Hepatic stellate cell (primary cell): ENCODE results near the gene HSPB7.
"Not testable (repeated sequence)": the region's sequence is repeated elsewhere in the genome, so short reads cannot be mapped to it uniquely, and the experiment has no call there.

Experiments used
- DNase-seq: peaks from one replicate; pipeline ENCODE4 v3.0.0; 2011; ENCODE audit warnings: low spot score

The HSPB7 gene

DNA sequence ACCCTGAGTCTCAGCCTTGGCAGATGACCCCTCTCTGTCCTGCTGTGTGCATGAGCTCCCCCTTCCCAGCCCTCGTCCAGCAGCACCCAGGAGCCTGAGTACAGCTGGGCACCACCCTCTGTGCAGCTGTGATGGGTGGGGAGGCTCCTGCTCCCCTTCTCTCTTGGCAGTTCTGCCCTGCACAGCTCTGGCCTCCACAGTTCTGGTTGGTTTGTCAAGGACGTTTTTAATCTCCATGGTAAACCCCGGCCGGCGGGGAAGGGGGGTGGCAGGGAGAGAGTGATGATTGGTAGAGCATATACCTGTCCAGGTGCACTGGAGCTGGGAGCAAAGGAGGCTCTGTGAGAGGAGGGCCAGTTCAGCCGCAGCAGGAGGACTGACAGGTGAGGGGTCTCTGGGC is 3.8 kb upstream of the HSPB7 start, which contains the start of gene CLCNKA:
Gene CLCNKA (plus strand): TSS at position 356 of the 400 bp plus-strand sequence. CDS start 584 bp downstream, outside the sequence.
- no peak for DNase-seq

DNA sequence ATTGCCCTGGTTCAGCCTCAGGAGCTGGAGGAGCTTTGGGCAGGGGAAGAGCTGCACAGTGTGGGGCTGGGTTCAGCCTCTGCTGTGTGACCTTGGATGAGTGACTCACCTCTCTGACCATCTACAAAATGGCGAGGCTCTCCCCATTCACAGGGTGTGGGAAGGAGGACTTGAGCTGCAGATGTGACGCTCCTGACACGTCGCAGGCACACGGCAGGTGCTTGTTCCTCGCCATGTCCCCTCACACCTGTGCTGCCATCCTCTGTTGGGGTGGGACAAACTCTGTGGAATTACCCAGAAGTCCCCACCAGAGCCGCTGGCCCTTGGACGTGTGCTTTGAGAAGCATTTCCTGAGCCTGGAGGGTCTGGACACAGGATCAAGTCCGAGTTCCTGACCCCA is 3.0 kb upstream of the HSPB7 start:
- not testable (repeated sequence) for DNase-seq

DNA sequence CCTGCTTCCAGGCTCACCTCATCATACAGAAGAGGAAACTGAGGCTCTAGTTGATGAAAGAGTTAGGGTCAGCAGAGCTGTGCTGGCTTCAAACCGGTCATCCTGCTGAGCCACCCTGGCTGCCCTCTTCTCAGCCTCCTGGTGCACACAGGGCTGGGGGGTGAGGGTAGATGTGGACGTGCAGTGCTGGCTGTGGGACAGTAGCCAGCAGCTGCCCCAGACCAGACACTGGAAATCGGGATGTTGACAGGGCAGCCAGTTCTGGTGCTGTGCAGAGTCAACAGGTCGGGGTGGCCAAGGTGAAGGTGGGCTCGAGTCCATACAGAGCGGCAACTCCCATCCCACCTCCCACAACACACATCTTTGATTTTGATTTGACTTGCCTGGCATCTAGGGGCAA is 2.5 kb upstream of the HSPB7 start:
- no peak for DNase-seq

DNA sequence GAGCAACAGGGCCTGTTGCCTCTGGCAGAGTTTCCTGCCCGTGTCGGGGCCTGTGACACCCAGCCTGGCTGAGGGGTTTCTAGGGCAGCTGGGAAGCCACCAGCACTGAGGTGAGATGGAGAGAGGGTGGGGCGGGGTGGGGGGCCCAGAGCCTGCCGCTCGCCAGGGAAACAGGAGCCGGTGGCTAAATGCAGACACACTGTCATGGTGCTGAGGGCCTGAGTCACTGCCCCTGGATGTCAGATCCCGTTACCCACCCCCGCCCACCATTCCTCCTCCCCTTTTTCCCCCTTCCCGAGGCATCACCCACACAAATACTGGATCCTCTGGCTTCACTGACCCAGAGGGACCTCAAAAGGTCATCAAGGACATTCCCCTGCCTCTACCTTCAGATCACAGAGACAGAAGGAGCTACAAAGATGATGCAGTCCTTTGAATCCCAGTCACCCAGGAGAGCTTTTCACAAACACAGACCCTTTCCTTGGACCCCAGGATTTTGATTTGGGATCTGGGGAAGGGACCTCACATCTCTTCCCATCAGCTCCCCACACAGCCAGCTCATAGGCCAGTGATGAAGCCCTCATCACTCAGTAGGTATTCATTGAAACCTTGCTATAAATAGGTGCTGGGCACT is 1.9 kb upstream of the HSPB7 start:
- peak; percentile 67 for DNase-seq

DNA sequence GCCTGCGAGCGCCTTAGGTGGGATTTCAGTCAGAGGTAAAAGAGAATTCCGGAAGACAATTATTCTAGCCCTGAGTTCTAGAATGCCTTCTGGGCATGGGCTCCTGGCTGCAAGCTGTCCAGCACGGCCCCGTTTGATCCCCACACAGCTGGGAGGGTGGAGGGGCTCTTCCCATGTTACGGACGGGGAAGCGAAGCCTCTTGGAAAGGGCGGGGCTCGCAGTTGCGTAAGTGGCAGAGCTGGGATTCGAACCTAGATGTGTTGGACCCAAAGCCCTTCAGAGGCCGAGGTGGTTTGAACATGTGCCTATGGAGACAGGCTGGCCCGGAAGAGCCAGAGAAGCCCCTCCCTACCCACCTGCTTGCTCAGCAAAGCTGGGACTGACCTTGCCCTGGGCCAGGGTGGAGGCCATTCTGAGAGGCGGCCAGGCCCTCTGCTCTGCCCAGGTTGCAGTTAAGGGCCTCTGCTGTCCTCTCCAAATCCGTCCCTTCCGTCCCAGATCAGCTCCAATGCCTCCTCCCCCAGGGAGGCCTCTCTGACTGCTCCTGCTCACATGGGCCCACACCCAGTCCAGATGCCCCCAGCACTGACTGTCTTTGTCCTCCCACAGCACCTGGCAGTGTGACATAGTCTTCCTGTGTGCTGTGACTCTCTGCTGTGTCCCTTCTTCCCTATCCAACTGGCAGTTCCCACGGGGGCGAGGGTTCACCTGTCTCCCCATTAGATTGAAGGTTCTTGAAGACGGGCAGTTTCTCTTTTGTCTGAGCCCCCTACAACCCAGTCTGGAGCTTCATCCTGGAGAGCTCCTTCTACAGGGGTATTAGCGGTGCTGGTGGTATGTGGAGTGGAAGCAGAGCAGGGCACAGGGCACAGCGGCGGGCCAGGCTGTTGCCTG is 1.2 kb upstream of the HSPB7 start:
- peak; percentile 46 for DNase-seq

DNA sequence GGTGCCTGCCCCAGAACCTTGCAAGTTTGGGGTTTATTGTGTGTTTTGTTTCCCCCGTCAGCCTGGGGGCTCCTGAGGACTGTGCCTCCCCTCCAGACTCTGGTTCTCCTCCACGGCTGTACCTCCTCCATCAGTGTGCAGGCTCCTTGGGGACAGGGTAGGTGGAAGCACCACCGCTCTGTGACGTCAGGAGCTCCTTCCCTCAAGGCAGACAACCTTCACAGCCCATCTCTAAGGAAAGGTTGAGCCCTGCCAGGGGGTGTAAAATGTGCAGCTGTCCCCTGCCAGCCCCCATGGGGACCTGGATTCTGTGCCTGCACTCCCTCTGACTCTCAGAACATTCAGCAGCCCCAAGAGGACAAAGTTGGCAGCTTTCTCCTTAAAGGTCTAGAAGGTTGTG is 465 bp upstream of the HSPB7 start:
- DNase-seq: no peak

DNA sequence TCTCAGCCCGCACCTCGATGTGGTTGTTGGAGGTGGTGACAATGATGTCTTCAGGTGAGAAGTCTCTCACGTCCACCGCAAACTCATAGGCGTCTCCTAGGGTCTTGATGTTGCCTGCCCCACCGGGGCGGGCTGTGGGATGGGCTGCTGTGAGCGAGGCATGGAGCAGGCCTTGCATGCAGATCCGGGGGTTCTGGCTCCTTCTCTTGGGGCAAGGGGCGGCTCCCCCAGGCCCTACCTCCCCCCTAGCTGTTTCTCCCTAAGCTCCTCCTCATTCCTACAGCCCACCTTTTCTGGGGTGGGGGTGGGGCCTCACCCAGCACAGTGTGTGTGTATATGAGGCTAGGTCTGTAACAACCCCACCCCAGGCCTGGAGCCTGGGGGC is 775 bp downstream of the HSPB7 start:
- DNase-seq: no peak

DNA sequence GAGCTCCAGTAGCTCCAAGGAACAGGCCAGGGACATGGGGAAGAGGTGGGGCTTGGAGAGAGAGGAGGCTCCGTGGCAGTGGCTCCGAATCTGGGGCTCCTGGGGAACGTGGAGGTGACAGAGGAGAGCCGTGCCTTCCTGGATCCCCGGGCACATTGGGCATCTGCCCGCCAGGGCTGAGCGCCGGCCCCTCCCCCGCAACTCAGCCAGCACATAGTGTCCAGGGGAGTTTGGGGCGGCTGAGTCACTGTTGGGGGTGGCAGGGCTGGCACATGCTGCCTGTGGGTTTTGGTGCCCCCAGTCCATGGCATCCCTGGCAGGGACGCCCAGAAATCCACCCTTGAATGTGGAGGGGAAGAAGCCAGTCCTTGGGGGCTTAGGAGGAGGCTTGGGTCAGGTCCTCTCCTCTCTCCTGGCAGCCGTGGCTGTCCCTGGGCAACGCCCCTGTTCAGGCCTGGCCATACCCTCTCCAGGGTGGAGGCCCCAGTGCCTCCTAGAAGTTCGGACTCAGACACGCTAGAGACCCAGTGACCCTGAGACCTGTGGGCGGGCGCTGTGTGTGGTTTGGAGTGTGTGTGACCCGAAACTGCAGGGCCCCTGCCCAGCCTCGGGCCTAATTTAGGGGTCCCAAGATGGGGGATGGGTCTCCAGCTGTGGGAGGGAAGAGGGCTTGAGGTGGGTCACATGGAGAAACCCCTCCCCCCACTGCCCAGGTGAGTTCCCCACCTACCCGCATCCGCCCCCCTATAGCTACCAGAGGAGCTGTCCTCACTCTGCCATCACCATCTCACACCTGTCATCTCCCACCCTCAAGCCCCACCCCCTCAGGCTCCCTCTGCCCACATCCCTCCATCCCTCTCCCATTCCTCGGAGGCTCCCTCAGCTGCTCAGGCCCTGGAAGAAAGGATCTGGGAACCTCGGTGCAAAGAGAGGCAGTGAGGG is 1.6 kb downstream of the HSPB7 start:
- no peak for DNase-seq

DNA sequence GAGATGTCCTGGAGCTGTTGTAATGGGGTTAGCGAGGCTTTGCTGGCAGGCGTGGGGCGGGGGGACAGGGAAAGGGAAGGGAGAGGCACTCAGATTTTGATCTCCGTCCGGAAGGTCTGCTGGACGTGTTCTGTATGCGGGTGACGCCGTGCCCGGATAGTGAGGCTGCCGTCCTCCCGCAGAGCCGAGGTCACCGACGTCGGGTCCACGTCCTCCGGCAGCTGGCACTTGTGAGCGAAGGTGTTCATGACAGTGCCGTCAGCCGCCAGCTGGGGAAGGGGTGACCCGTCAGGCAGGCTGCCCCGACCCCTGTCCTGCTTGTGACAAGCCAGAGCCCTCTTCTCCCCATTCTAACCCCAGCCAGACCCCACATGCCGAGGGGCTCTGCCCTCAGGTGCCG is 2.4 kb downstream of the HSPB7 start:
- DNase-seq: no peak

DNA sequence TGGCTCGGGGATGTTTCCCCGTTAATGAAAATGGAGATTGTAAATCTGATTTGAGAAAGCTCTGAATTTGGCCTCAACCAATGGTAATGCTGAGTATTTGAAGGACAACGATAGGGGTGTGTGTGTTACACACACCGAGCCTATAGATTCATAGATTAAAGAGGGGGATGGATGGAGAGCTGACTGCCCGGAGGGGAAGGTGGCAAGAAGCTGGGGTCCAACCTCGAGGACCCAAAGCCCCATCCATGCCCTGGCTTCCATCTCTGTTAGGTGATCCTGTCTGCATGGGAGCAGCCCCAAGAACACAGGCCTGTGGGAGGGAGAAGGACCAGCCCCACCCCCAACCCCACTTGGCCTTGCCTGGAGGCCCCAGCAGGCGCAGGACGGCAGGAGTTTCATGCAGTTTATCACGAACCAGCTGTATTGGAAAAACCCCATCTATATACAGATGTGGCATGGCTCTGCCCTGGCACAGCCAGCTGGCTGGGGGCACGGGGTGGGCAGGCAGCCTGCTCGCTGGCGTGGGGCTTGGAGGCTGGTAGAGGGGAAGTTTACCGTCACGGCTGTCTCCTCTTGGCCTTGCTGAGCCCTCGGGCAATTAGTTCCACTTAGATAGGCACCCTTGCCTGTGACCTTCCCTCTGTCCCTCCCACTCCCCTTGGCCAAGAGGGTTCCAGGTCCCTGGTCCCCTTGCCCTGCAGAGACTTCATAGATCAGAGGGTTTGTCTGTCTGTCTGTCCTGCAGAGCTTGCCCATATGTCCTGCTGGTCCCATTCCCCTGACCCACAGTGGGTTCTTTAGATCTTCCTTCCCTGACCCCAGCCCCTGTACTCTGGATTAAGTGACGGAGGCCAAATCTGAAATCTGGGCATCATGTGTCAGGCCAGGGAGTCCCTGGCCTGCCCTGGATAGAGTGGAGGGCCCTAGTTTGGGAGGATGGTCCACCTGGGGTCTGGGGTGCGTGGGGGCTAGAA is 3.0 kb downstream of the HSPB7 start:
- no peak for DNase-seq

DNA sequence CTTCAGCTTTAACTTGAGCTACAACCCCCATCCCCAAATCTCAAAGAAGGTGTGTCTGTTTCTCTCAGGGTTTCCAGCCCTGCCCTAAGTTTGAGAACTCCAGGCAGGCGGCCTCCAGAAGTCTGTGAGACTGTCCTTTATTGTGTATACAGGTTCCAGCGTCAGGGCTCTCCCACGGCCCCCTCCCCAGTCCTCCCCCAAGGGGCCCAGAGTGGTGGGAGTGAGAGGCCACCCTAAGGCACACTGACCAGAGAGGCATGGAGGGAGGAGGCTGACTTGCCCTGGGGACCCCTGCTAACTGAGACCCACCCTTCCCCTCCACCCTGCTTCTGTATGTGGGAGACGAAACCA is 4.0 kb downstream of the HSPB7 start:
- no peak for DNase-seq

DNA sequence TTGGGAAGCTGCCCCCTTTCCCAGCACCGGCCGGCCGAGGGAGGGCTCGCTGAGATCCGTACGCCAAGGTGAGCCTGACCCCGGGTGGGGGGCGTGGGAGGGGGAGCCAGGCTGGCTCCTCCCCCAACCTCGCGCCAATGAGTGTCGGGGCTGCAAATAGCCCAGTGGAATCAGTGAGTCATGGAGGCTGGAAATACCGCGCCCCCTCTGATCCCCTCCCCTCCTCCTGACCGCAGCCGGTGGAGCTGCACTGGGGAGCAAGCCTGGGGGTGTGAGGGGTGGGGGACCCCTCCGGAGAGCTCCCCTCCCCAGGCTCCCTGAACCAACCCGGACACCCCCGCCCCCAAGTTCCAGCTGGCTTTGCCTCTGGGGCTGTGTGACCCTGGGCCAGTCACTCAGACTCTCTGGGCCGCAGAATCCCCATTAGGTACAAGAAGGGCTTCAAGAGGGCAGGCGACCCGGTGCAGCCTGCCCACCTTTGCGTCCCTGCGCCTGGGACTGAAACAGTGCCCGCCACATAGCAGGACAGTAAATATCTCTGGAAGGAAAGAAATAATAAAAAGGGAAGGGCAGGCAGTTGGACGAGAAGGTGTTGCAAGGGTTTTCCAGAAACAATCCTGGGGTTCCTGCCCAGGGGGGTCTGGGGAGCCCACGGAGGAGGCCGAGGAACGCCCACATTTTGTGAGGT is 4.5 kb downstream of the HSPB7 start:
- peak; percentile 91 for DNase-seq

DNA sequence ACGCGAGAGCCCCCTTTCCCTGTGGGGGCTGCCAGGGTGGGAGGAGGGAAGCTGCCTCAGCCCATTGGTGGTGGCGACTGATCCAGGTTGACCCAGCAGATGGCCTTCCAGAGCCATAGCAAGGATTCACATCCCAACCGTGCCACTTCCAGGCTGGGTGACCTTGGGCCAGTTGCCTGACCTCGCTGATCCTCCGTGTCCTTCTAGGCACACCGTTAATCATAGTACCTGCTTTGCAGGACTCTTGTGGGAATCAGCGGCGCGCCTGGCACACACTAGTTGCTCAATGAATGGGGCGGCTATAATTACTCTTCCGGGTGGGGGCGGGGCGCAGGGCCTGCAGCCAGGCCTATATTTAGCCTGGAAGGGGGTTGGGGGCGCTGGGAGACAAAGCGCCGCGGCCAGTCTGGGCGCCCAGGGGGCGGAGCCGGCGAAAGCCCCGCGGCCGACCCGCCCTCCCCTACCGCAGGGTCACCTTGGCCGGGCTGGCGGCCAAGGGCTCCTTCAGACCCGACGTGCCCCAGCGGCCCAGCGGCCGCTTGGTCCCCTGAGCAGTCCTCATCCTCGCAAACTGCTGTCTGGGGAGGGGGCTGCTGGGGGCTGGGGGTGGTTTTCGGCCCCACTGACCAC is 5.1 kb downstream of the HSPB7 start:
- DNase-seq: peak; percentile 81

DNA sequence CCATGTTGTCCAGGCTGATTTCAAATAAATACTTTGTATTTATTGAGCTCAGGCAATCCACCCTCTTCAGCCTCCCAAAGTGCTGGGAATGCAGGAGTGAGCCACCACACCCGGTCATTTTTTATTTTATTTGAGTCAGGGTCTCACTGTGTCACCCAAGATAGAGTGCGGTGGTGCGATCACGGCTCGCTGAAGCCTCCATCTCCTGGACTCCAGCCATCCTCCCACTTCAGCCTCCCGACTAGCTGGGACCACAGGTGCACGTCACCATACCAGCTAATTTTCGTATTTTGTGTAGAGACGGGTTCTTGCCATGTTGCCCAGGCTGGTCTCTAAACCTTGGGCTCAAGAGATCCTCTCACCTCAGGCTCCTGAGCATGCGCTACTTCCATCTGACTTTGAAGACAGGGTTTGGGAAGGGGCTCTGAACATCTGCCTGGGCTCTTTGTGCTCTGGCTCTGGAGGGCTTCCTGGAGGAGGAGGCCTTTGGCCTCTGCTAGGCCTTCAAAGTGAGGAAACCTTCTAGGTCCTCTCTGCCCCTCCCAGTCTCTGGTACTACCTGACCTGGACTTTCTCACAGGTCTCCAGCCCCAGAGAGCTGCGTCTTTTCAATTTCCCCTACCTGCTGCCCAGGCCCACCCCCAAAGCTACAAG is 5.8 kb downstream of the HSPB7 start:
- no peak for DNase-seq

DNA sequence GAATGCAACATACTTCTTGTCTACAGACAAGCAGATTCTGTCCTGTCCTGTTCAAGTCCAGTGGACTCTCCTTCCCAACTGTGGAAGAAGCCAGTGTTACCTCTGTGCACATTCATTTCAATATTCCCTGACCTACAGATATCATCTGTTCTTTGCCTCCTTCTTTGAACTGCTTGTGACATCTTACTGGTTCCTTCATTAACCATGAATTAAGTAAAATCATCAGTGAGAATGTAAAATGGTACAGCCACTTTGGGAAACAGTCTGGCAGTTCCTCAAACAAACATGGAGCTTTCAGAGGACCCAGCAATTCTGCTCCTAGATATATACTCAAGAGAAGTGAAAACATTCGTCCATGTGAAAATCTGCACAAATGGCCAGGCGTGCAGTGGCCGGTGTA is 7.0 kb downstream of the HSPB7 start:
- no peak for DNase-seq

DNA sequence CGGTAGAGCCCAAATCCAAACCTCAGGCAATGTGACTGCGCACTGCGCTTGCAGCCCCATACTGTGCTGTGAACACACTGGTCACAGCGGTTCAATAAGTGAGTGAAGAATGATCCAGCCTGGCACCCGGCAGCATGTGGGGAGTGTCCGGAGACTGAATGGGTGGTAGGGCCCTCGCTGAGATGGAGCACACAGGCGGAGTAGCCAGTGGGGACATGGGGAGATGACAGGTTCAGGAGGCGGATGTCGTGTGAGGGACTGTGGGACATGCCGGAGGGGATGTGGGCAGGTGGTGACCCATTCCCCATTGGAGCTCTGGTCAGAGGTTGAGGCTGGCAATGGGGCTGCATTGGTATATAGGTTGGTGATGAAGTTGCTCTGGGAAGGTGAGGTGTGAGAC is 8.2 kb downstream of the HSPB7 start:
- no peak for DNase-seq

DNA sequence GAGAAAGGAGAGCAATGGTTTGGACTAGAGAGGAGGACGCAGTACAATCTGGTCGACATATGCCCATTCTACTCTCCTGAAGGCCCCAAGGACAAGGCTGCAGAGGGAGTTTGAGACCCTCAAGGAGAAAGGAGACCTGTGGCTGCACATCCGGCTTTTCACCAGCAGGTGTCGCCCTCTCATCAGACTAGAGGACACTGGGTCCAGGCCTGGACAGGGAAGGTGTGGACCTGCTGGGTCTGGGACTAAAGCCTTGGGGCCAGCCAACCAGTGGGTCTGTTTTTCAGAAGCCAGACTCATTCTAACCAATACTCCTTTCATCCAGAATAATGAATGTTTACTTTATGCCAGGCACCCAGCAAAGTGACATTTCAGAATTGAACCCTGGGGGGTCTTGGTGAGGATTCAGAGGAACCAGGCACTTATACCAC is 8.8 kb downstream of the HSPB7 start:
- DNase-seq: peak; percentile 84

DNA sequence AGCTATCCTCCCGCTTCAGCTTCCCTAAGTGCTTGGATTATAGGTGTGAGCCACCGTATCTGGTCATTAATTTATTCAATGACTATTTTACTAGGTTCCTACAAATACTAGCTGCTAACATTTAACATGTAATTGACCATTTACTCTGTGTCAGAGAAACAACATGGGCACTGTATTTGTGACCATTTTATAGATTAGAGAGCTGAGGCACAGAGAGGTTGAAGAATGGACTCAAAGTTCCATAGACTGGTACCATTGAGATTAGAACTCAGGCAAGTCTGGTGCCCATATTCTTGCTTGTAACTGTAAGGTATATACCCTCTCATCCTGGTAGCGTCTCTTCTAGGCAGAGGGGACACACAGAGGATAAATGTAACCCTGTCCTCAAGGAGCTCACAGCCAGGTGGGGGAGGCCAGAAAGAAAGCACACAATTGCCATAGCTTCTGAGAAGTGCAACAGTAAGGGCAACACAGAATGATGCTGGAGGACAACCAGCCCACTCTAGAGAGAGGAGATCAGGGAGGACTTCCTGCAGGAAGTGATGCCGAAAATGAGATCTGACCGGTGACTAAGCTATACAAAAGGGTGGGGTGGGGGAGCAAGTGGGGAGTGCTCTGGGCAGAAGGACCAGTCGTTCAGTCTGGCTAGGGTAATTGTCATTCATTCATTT is 10.0 kb downstream of the HSPB7 start:
- no peak for DNase-seq
